ENCODE measurements around the gene CXCR6.
"Not testable (repeated sequence)": the region's sequence is repeated elsewhere in the genome, so short reads cannot be mapped to it uniquely, and the experiment has no call there.

CXCR6 gene

DNA sequence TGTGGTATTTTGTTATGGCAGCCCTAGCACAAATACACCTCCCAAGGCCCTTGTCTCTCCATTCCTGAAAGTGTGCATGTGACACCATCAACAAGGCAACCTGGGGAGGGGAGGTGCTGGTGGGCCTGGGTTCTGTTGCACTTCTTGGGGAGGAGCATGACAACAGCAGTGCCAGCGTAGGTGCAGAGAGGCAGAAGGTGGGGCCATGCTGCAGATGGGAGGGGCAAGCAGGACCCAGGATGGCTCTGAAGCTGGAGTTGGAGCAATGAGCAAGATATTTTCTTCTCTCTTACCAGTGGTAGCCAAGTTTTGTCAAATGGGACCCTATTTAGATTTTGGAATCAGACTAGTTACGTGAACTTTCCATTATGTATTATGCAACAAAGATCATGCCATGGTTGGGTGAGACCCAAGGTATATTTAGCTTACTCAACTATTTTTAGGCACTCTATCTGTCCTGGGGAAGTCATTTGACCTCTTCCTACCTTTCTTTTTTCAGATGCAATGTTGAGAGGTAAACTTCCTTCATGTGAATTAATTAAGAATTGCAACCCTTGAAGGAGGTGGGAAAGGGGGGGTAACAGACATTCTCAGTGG is 49.0 kb downstream of the CXCR6 start:
- DNase-seq, result no peak

GRCh38 chr3:45992821-45993221 is 49.6 kb downstream of the CXCR6 start:
- DNase-seq, result no peak

DNA sequence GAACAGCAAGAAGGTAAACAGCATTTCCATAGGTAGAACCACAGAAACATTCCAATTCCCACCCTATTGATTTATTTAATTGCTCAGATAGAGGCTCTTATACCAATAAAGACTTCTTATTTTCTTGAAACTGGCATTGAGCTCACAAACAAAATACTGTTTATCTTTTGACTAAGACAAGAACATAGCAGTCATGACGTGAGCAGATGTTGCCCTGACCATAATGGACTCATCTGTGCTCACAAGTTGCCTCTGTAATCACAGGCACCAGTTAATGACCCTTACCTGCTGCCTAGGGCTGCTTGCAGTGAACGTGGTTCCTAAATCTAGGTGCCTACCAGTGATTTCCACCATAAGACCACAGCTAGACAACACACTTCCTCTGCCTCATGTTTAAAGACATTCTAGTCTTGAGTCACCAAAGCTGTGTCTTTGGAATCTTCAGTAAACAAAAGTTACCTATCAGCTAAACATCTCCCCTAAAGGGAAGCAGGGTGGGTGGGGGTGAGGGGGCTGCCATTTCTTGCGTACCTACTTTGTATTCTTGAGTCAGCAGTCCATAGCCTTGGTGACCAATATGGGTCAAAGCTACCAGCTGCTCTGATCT is 50.3 kb downstream of the CXCR6 start:
- no peak for DNase-seq

DNA sequence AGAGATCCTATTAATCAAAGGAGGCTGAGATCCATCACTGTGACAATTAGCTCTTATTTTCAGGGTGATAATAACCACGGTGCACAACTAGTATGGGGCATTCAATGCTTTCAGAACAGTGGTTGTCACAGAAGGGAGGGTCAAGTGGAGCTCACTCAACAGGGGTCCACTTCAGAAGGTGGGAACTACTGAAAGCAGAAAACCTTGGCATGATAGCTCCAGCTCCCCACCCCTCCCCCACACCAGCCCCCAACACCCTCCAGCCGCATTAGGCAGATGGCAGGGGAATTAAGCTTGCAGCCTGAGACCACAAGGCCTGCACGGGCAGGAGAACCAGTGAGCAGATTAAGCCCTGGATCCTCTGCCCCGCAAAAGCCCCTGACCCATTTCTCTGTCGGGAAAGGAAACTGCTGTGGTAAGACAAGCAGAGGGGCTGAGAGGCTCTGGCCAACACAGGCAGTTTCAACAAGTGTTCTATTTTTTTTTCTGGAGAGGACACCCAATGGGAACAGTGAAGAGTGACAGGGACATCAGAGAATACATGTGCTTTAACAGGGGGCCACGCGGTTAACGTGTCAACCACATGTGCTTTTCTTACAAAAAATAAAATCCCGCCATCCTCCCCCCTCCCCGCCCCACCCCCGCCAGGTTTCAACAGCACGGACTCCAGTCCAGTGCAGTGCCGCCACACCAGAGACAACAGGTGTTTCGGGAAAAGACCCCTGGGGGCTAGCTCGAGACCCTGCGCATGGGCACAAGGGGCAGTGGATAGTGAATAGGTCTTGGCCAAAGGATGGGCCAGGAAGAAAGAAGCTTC is 51.4 kb downstream of the CXCR6 start:
- DNase-seq, result no peak

- peak; percentile 93 for DNase-seq
These were observed 52.2 kb downstream of the CXCR6 start, which contains the start of gene FYCO1 for GRCh38 chr3:45995236-45996192. Gene FYCO1 (minus strand): TSS chr3:45995824. CDS start chr3:45984910, 10,914 bp downstream.

DNA sequence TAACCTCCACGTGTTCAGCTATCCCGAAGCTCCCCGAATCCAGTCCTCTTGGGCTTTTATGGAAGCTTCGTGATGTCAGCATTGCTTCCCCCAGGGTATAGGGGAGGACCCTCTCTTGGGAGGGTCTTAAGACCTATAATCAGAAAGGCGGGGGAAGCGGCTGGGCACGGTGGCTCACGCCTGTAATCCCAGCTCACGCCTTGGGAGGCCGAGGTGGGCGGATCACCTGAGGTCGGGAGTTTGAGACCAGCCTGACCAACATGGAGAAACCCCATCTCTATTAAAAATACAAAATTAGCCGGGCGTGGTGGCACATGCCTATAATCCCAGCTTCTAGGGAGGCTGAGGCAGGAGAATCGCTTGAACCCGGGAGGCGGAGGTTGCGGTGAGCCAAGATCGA is 54.2 kb downstream of the CXCR6 start:
- DNase-seq, result not testable (repeated sequence)

DNA sequence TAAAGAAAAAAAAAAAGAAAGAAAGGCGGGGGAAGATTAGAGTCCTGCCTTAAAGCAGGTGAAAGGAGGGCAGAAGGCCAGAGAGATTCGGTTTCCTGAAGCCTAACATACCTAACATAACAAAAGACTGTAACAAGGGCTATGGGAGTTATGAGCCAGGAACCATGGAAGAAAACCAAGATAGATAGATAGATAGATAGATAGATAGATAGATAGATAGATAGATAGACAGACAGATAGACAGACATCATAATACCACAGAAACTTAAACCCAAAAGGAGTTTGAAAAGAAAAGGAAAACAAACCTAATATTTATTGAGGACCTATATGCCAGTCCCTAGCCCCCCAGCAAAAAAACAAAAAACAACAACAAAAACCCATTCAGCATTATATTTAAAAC is 54.7 kb downstream of the CXCR6 start:
- DNase-seq, result no peak

Data from right forelimb (tissue), 1 donor.